Activated T-cell treated with anti-CD3 and anti-CD28 coated beads for 48 hours (primary cell): ENCODE data around the gene APEX1.
"Not testable (repeated sequence)": the region's sequence is repeated elsewhere in the genome, so short reads cannot be mapped to it uniquely, and the experiment has no call there.

Source experiments
- DNase-seq: peaks from one replicate; pipeline ENCODE4 v3.0.0-alpha.2; 2020; ENCODE audit warnings: low read depth

APEX1 gene

DNA sequence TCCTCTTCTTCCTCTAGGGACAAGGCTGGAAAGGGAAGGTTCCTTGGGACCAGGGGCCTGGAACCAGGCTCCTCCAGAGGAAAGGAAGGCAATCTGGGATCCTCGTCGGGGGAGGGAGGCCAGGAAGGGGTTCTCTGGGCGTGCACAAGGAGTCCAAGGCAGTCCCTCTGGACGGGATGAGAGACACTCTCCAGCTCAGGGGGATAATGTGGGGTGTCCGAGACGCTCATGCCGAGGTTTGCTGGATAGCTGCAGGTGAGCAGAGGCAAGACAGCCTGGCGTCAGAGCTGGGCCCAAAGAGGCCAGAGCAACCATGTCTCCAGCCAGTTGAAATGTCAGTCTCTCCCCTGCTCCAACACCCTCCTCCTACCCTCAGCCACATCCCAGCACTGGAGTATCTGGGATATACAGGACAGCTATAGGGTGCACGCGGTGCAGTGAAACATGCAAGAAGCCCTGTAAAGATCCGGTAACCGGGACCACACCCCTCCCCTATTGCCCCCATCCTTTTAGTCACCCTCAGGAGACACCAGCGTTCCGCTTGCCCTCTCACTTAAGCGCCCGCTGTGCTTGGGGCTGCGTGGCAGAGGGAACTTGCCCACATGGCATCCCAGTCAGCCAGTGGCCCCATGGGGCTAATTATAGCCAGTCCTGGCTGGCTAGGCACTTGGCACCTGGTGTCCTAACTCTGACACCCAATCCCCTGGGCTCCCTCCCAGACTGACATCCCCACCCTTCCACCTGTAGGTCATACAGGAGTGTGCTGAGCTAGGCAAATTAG lies 19.3 kb upstream of the APEX1 start, which contains the start of gene KLHL33:
TSS of gene KLHL33 (minus strand) at position 585 of the 781 bp plus-strand sequence. CDS start at position 230, 355 bp downstream.
- no peak for DNase-seq

DNA sequence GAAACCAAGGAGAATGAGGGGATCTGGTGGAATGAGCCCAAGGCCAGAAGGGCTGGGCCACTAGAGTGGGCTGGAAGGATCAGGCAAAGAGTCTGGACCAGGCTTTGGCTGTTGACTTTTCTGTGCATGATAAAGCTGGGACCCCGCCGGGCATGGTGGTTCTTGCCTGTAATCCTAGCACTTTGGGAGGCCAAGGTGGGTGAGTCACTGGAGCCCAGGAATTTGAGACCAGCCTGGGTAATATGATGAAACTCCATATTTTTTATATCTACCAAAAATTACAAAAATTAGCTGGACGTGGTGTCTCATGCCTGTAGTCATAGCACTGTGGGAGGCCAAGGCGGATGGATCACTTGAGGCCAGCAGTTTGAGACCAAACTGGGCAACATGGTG lies 18.7 kb upstream of the APEX1 start:
- no peak for DNase-seq

DNA sequence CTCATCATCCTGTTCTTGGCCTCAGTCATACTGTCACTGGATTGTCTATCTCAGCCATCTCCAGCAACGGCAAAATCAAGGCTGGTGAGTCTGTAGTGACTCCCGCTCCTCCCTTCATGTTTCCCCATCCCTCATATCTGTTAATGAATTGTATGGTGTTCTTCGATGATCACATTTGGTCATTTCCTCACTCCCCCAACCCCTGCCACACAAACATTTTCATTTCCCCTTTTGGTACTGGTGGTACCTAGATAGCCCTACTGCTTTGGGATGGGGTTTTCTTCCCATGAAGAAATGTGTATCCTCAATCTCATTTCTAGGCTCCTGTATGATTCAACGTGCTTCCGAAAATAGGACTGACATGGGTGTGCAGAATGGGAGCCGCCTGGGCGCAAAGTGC lies 16.4 kb upstream of the APEX1 start:
- no peak for DNase-seq

DNA sequence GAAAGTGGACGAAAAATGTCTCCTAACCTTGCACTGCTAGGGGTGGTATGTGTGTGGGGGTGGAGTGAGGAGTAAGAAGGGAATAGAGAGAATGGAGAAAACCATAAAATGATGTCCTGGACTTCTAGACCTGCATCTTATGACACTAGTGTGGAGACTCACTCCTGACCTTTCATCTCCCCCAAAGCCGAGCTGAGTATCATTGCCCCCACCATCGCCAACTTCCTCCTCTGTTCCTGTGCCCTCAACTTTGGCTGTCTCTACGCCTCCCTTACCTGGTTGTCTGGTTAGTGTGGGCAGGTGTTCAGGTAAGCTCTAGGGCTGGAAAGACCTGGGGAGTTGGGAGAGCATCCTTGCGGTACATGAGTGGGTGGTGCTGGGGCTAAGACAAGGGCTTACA lies 14.6 kb upstream of the APEX1 start:
- no peak for DNase-seq

DNA sequence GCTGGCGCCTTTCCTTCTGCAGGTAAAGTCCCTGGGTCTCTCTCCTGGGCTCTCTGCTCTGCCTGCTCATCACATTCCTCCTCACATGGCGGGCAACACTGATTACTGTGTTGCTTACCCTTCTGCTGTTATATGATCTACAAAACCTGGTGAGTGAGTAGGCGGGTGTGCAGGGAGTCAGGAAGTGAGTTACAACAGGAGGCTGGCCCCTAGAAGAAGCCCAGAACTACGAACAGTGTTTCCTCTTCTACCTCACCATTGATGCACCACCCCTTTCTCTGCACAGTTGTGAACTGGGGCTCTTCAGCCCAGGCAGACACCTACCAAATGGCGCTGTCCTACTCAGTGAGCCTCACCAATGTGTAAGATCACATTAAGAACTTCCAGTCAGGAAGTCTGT lies 14.1 kb upstream of the APEX1 start:
- DNase-seq, result no peak

DNA sequence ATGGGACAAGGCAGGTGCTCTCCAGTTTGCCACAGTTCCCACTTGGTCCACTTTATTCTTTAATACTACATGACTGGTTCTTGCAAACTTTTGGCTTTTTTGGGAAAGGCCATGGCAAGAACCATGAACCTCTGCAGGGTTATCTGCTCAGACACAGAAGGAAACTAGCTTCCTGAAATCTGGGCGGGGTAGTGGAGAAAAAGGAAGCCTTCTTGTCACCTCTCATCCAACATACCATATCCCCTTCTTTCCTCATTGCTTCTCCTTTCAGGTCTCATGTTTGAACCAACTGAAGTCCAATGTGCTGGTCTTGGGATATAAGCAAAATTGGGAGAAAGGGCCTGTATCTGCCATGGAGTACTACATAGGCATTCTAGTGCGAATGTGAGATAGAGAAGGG lies 13.6 kb upstream of the APEX1 start:
- DNase-seq, result no peak

DNA sequence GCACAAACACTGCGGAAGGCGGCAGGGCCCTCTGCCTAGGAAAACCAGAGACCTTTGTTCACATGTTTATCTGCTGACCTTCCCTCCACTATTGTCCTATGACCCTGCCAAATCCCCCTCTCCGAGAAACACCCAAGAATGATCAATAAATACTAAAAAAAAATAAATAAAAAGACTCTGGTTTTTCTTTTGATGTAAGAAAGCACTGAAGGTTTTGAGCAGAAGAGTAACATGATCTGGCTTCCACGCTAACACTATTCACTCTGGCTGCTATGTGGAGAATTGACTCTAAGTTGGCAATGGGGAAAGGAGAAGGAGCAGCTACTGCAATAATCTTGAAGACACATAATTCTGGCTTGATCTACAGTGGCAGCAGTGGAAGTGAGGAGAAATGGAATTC lies 11.4 kb upstream of the APEX1 start:
- DNase-seq, result not testable (repeated sequence)

DNA sequence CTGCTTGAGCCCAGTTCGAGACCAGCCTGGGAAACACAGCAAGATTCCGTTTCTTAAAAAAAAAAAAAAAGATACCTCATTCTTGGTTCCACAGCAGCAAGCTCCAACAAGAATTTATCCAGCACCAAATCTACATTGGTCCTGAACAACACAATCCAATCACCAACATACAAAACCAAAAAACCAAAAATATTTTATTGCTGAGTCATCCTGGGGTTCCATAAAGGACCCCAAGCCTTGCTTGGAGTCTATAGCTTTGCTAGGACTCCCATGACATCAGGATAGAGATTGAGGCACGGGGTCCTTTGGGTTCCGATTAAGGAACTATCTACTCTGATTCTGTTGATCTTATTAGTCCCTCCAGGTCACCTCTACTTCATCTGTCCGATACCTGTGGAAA lies 8.1 kb upstream of the APEX1 start:
- DNase-seq, result no peak

DNA sequence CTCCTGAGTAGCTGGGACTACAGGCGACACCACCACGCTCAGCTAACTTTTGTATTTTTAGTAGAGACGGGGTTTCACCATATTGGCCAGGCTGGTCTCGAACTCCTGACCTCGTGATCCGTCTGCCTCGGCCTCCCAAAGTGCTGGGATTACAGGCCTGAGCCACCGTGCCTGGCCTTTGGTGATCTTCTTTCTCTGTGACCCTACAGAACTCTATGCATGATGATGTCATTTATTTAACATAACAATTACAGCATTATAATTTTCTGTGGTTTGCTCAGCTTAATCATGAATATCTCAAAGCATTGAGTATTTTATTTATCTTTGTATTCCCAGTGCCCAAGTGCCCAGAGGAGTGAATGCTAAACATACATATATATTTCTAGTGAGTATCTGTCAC lies 2.2 kb upstream of the APEX1 start:
- not testable (repeated sequence) for DNase-seq

DNA sequence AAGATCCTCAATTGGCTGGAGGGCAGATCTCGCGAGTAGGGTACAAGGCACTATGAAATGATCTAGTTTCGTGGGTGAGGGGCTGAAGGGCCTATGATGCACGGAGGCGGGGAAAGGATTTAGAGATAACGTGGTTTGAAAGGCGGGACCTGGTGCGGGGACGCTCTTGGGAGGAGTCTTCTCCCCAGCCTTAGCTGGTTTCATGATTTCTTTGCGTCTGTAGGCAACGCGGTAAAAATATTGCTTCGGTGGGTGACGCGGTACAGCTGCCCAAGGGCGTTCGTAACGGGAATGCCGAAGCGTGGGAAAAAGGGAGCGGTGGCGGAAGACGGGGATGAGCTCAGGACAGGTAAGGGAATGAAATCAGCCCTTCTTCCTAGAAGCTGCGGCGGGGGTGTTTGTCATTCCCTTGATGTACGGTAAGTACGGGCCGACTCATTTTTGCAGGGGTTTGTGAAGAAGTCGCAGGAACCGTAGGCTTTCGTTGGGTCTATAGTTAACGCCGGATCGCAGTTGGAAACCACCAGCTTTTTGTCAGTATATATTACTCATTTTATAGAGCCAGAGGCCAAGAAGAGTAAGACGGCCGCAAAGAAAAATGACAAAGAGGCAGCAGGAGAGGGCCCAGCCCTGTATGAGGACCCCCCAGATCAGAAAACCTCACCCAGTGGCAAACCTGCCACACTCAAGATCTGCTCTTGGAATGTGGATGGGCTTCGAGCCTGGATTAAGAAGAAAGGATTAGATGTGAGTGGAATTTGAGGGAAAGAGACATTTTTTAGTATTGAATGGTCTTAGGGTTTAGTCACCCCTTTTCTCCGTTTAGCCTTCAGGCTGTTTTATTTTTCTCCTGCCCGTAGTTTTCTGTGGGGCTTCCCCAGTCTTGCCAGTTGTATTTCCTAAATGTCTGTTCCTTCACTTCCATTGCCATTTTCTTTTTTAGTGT lies 602 bp downstream of the APEX1 start:
- peak; percentile 16 for DNase-seq

DNA sequence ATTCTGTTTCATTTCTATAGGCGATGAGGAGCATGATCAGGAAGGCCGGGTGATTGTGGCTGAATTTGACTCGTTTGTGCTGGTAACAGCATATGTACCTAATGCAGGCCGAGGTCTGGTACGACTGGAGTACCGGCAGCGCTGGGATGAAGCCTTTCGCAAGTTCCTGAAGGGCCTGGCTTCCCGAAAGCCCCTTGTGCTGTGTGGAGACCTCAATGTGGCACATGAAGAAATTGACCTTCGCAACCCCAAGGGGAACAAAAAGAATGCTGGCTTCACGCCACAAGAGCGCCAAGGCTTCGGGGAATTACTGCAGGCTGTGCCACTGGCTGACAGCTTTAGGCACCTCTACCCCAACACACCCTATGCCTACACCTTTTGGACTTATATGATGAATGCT lies 1.9 kb downstream of the APEX1 start:
- DNase-seq, result no peak

DNA sequence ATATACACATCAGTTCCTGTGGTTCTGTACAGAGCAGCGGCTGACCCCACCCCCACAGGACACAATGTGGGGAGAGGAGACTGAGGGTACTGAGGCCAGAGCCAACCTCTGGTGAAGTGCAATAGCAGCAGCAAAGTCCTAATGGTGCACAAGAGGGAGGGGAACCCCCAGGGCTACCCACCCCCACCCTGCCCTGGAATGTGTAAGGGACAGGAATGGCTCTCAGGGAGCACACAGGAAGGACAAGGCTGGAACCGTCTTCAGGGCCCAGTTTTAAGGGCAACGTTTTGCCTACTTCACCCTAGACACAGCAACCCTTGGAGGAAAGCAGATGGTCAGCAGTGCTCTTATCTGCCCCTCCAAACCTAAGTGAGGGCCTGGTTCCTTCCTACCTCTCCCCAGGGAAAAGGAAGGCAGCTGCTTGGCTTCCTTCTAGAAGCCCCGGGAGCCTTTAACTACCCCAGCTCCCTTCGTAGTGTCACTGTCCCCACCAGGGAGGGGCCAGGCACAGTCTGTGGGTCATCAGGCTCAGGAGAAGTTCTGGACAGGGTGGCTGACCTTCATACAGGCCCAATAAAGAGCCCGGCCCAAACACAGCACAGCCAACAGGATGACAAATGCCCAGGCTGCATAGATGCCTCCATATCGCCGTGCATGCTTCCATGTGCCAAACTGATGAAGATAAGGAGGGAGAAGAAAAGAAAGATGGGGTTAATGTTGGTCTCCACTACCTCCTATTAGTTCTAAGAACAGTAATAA lies 3.2 kb downstream of the APEX1 start:
- no peak for DNase-seq

DNA sequence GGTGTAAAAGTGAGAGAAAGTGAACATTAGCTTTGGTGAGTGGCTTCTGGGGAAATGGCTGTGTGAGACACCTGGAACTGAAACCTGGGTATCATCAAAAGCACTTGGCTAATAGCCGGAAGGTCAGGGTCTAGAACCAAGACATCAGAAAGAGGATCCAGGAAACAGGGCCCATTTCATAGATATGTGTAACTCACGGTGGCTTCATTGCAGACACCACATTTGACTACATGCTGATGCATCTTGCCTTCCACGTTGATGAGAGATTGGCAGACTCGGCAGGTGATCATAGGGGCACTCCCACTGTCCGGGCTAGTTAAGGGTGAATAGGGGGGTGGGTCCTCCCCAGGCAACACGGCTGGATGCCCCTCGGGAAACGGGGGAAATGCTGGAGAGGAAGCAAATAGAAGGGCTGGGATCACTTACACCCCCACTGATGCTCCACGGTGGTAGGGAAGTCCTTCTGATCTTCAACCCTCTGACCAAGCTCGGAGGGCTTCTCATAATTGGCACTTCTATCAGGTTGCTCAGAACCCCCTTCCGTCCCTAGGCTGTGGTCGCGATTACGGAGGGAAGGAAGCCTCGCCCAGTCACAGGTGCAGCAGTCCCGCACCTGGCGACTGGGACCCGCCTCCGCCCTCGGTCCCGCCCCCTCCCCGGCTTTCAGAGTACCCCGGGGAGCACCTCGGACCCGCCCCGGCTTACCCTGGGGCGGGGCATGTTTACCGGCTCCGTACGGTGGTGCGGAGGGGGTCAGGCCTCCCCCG lies 5.6 kb downstream of the APEX1 start:
- DNase-seq, result peak; percentile 21

DNA sequence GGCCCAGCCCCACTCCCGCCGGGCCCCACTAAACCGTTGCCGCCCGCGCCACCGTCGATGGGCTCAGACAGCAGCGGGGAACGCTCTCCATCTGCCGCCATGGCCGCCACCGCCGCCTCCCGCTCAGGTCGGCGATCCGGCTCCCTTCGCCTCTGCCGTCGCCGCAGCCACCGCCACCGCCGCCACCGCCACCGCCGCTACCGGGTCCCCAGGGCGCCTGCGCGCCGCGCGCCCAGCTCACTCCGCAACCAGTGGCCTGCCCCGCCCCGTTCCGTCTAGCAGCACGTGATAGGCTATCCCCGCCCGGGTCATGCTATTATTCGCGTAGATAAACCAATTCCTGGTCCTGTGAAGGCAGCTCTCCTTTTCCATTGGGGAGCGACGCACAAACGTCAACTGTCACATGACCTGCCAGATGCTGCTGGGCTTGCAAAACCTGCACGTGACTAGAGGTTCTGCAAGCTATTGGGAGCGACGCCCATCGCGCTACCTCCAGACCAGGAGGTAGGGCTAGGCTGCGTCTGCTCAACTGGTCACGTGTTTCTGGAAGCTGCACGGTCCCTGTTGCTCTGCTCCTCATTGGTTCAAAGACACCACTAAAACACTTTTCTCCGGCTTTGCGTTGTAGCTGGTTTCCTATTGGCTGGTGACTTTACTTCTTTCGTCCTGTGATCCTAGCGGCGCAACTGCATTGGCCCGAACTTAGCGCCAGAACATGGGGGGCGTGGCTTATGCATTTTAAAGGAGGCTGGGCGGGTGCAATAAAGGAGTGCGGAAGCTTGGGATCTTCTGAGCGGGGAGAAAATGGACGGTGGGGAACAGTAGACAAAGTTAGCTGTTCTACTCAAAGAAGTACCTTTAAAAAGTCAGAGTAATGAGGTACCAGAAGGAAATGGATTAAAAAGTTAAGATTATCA lies 6.5 kb downstream of the APEX1 start, which contains the start of gene PIP4P1:
TSS of gene PIP4P1 (minus strand) at position 210 of the 917 bp plus-strand sequence. CDS start at position 101, 109 bp downstream.
- peak; percentile 96 for DNase-seq

DNA sequence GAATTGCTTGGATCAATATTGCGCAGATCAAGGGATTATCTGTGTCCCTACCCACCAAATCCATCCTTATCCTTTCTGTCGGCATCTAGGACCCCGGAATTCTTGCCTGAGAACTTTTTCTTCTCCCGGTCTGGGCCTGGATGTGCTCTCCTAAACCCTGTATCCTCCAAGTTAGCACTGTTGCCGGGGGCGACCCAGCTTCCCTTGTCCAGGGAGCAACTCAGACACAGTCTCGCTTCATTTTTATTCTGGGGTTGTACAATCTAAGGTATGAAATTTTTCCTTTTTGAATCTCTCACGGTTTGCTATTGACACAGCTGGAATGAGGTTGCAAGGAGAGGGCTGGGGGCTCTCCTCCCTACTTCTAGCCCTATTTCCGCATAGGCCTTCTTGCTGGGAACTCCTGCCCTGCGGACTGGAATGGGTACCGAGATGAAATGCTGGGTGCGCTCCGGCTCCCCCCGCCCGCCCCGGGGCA lies 13.8 kb downstream of the APEX1 start:
- no peak for DNase-seq

DNA sequence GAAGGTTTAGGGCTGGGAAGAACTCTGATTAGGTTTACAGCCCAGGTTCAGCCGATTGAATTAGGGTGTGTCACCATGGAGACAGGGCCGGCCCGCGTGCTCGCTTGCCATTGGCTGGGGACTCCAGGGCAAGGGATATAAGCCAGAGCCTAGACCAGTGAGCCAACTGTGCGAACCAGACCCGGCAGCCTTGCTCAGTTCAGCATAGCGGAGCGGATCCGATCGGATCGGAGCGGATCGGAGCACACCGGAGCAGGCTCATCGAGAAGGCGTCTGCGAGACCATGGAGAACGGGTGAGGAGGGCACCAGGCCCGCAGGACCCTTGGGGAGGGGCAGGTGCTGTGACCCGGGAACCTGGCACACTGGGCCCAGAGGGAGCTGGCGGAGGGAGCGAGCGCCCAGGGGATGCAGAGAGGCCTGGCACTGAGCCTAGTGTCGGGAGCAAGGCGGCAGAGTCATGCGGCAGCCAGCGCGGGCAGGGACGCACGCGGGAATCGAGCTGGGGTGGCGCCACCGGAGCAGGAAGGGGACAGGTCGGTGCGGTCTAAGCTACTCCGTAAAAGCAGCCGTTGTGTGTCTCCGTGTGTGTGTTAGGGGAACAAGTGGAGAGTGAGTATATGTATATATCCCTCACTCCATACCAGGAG lies 14.3 kb downstream of the APEX1 start, which contains the start of gene PNP:
TSS of gene PNP (plus strand) at position 165 of the 648 bp plus-strand sequence. CDS start at position 284, 119 bp downstream.
- DNase-seq, result peak; percentile 84

DNA sequence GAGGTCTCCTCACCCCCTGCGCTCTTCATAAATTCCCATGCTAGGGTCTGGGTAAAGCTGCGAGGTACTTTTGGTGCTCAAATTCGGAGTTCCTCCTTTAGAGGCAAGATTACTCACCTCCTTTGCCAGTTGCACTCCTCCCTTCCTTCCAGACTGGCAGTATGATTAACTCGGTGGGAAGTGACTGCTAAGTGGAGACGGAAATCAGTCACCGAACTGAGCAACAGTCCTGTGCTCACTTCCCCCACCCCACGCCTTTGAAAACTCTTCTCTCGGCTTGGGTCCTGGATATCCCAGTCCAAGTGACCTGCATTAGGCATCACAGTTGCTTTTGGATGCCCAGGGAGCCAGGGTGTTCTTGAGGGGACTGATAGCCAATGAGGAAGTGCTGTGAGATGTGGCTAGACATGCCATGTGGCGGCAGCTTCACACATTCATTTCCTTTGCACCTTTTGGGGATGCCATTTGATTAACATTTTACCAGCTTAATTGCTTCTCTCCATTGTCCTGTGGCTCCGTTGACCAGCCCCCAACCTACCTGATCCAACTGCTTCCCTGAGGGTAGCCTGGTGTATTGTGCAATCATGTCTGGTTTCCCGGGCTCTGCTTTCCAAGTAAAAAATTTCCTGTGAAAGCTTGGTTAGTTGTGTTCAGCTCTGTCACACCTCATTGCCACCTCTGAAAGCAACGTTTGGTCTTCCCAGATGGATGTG lies 15.0 kb downstream of the APEX1 start:
- DNase-seq, result peak; percentile 48

DNA sequence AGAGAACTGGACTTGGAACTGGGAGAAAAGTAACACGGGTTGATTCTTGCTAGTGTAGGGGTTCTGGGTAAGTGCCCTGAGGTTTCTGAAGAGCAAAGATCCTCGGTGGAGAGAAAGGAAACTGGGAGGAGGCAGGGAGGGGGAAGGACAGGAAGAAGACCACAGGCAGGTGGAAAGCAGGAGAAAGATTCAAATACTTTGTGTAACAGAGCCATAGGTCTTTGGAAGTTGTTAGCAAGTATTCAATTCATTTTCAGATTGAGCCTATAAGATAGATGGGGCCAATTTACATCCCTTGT lies 15.5 kb downstream of the APEX1 start:
- no peak for DNase-seq
